Right lobe of liver (tissue), 6 donors: ENCODE measurements around the gene NSUN6. TPM values are rescaled to one million over a fixed set of nuclear protein-coding genes. Genes with fewer than 3 reads are reported as not detected.
A peak's percentile ranks its signal among the peaks of the same experiment; 100 is the strongest.

Experiments
- ATAC-seq, 4 donors: fragments of 200-7000 bp; cut with Tn5 transposase; one replicate each; pipeline ENCODE4 v1.9.1; 2020; ENCODE audit warnings: mild to moderate bottlenecking in 4 of 4, moderate library complexity in 4 of 4
- DNase-seq, 3 donors: peaks; one replicate each; pipeline ENCODE4 v3.0.0-alpha.2; 2020
- H3K27ac ChIP-seq, 3 donors: fragments of 200-600 bp; one replicate each; pipeline ENCODE4 v1.8.0; 2022
- H3K27me3 ChIP-seq, 2 donors: fragments of 200-600 bp; one replicate each; pipeline ENCODE4 v1.8.0; 2022
- H3K36me3 ChIP-seq, 4 donors: fragments of 200-600 bp; sonication (generic) in 1 of 4; one replicate each; pipeline versions ENCODE4 v1.5.1 to v1.8.0; 2017 to 2022; ENCODE audit warnings: control low read depth in 1 of 4
- H3K4me1 ChIP-seq, 4 donors: fragments of 200-600 bp; sonication (generic) in 1 of 4; one replicate each; pipeline versions ENCODE4 v1.5.1 to v1.8.0; 2017 to 2022; ENCODE audit warnings: control low read depth in 1 of 4
- H3K4me3 ChIP-seq, 3 donors: fragments of 200-600 bp; one replicate each; pipeline ENCODE4 v1.8.0; 2022
- H3K9me3 ChIP-seq, 4 donors: fragments of 200-600 bp; sonication (generic) in 1 of 4; one replicate each; pipeline versions ENCODE4 v1.5.1 to v1.8.0; 2017 to 2022; ENCODE audit warnings: control low read depth in 1 of 4
- CTCF ChIP-seq, 4 donors: fragments of 200-600 bp in 3 of 4; fragments of 450-650 bp in 1 of 4; IDR thresholded peaks; one replicate each; pipeline versions ENCODE4 v1.5.1 to v1.8.0; 2016 to 2022; ENCODE audit warnings: antibody characterized with exemption in 4 of 4, mild to moderate bottlenecking in 2 of 4
- POLR2A ChIP-seq: fragments of 450-650 bp; IDR thresholded peaks from one replicate; pipeline ENCODE4 v1.6.1; 2017; ENCODE audit warnings: antibody characterized with exemption, mild to moderate bottlenecking
- WGBS: methylation state at CpG from one replicate; pipeline ENCODE4 v1.1.6; 2018; ENCODE audit warnings: low coverage, low lambda C conversion rate; ENCODE audit not compliant: insufficient coverage; ENCODE audit errors: missing lambda C conversion rate; 5-methylcytosine and 5-hydroxymethylcytosine counted together
- intact Hi-C, 2 donors: fragments of 100-400 bp; cut with DNase I; formaldehyde crosslinking; loops; one replicate each; pipeline versions ENCODE4 v1.11.2 to v1.14.1; 2022
- total RNA-seq, 6 experiments: library from RNA; depleted of rRNA in 2 of 6; stranded (reverse); fragments of >200 nt in 2 of 6; fragmentation: NEBNext Ultra II Directional in 3 of 6; extraction: Animal tissue kit (Norgen Biotek cat#: 25700) in 3 of 6; gene quantifications; one replicate each; pipeline versions ENCODE4 v1.1.0 to v1.2.4, GENCODE V29; 2016 to 2023
- donor health status: DM: no; HTN: yes; CAD: no.
- donor health status: DM: no; HTN: no; CAD: no.
- donor health status: DM: no; HTN: no; CAD: no.
- donor health status: DM: no; HTN: yes; CAD: no.
- donor health status: DM: no; HTN: yes; CAD: no.

The NSUN6 gene
- total RNA-seq, 6 experiments from 2014 or later: 19.0 to 34.0 (median 27.9) TPM

GRCh38 chr10:18610517-18610916 lies 40.9 kb downstream of the NSUN6 start:
- H3K4me1 ChIP-seq: peaks cover 0 to 19% (median 7%) of the 10 kb centered on the region in 4 donors
- peaks cover 0 to 9% (median 0%) of the 10 kb centered on the region in 4 donors for H3K36me3 ChIP-seq
- intact Hi-C loops: no loop called here
- ATAC-seq (peak; percentile 92 to 98 (median 96)), DNase-seq (peak; percentile 33 to 64 (median 61))
- TF ChIP-seq POLR2A (peak; percentile 53), CTCF (IDR thresholded peaks at IDR 0.05) (no peak)
- H3K27me3 ChIP-seq: no peaks in the 10 kb centered on the region
- peak overlapping the region; percentile 47 to 88 (median 86) for H3K27ac ChIP-seq
- 38% methylated on average over 3 of the region's 3 CpGs for WGBS
- H3K4me3 ChIP-seq: no peak overlapping the region
- no peaks in the 10 kb centered on the region for H3K9me3 ChIP-seq

DNA sequence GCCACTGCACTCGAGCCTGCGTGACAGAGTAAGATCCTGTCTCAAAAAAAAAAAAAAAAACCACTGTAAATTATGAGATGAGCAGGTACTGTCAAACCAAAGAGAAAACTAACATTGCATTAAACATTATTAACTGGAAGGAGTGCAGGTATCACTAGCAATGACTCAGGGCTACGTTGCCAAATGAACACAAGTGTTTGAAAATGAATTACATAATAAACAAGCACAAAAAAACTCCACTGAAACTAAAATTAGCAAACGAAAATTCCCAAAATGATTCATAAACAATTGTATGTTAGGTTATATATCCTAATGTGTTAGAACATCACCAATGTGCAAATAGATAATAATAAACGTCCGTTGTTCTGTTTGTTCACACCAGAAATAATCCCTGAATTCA lies 42.8 kb downstream of the NSUN6 start:
- H3K36me3 ChIP-seq: peaks cover 0 to 9% (median 0%) of the 10 kb centered on the region in 4 donors
- TF ChIP-seq POLR2A (no peak), CTCF (IDR thresholded peaks at IDR 0.05) (no peak)
- H3K27ac ChIP-seq: peak overlapping the region in 1 of 3 donors; percentile 40
- H3K4me1 ChIP-seq: peaks cover 0 to 13% (median 4%) of the 10 kb centered on the region in 4 donors
- ATAC-seq (peak in 1 of 4 donors; percentile 22), DNase-seq (no peak)
- intact Hi-C loops: no loop called here
- H3K27me3 ChIP-seq: no peaks in the 10 kb centered on the region
- WGBS: 57% methylated on average over 6 of the region's 6 CpGs
- no peaks in the 10 kb centered on the region for H3K9me3 ChIP-seq
- H3K4me3 ChIP-seq: no peak overlapping the region

DNA sequence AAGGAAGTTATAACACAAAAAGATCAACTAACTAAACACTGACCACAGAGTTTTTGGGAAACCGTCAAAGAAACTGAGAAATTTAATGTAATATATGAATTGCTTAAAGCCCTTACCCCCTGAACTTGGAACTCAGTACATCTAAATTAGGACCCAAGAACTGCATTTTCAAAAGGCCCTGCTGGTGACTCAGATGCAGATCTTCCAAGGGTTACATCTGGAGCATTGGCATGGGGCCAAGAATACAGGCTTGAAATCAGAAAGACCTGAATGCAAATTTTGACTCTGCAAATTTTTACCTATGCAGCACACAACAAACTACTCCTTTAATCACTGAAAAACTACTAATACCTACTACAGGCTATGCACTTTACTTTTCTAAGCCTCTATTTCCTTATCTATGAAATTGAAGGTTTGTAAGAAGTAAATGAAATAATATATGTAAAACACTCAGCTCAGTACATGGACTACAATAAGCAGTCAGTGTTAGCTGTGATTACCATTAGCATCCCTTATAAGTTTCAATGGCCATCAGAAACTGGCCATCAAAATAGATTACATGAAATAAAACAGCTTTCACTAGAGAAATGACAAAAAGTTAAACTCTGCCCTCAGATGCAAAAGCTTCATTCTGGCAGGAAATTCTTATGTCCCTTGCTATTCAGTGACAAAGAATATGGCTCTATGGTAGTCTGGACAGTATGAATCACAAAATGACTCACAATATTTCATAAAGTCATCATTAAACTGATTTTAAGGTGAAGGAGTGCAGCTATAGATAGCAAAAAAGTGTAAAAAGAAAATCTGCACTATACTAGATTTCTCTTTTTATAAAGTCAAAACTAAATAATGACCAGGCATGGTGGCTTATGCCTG lies 43.6 kb downstream of the NSUN6 start:
- TF ChIP-seq CTCF (IDR thresholded peaks at IDR 0.05) (no peak), POLR2A (no peak)
- Histone ChIP-seq H3K9me3 (no peaks in the 10 kb centered on the region), H3K27ac (peak overlapping the region in 2 of 3 donors; percentile 0 to 29), H3K4me1 (peaks cover 0 to 13% (median 4%) of the 10 kb centered on the region in 4 donors), H3K4me3 (no peak overlapping the region), H3K36me3 (peaks cover 0 to 5% (median 2%) of the 10 kb centered on the region in 4 donors), H3K27me3 (no peaks in the 10 kb centered on the region)
- peak in 1 of 4 donors; percentile 8 for ATAC-seq
- intact Hi-C loops: no loop called here
- no peak for DNase-seq
- WGBS: 75% methylated on average over 1 of the region's 1 CpG

GRCh38 chr10:18606051-18606695 lies 45.2 kb downstream of the NSUN6 start:
- ATAC-seq (no peak), DNase-seq (no peak)
- no peaks in the 10 kb centered on the region for H3K27me3 ChIP-seq
- no peak for TF ChIP-seq CTCF (IDR thresholded peaks at IDR 0.05)
- TF ChIP-seq POLR2A: no peak
- no peaks in the 10 kb centered on the region for H3K9me3 ChIP-seq
- peaks cover 0 to 13% (median 3%) of the 10 kb centered on the region in 4 donors for H3K4me1 ChIP-seq
- no peak overlapping the region for H3K27ac ChIP-seq
- H3K4me3 ChIP-seq: no peak overlapping the region
- peaks cover 0 to 6% (median 1%) of the 10 kb centered on the region in 4 donors for H3K36me3 ChIP-seq
- WGBS: 97% methylated on average over 4 of the region's 4 CpGs
- intact Hi-C loops: no loop called here
